Liver (tissue), 9 donors: Measurements from ENCODE around the gene FNDC1. TPM values are rescaled to one million over a fixed set of nuclear protein-coding genes. Genes with fewer than 3 reads are reported as not detected.

Experiments
- DNase-seq: peaks from one replicate; pipeline ENCODE4 v3.0.0-alpha.2; 2017; ENCODE audit warnings: low spot score
- H3K27ac ChIP-seq, 2 donors: one replicate each; pipeline ENCODE4 v1.7.0; 2013; ENCODE audit warnings: inconsistent platforms in 2 of 2, low read length in 2 of 2, control low read depth in 1 of 2, low read depth in 1 of 2, mild to moderate bottlenecking in 1 of 2
- H3K27me3 ChIP-seq, 4 donors: one replicate each; pipeline versions ENCODE4 v1.6.1 to v1.7.0; 2013; ENCODE audit warnings: low read length in 3 of 4, inconsistent platforms in 1 of 4, mild to moderate bottlenecking in 1 of 4, moderate library complexity in 1 of 4; ENCODE audit not compliant: control insufficient read depth in 4 of 4, insufficient read depth in 4 of 4
- H3K36me3 ChIP-seq, 4 donors: one replicate each; pipeline versions ENCODE4 v1.6.1 to v1.7.0; 2013; ENCODE audit warnings: low read length in 3 of 4, mild to moderate bottlenecking in 3 of 4, low read depth in 1 of 4, moderate library complexity in 1 of 4; ENCODE audit not compliant: control insufficient read depth in 4 of 4, insufficient read depth in 3 of 4
- H3K4me1 ChIP-seq, 4 donors: one replicate each; pipeline versions ENCODE4 v1.6.1 to v1.7.0; 2013; ENCODE audit warnings: low read length in 3 of 4, mild to moderate bottlenecking in 3 of 4, moderate library complexity in 1 of 4; ENCODE audit not compliant: control insufficient read depth in 4 of 4, insufficient read depth in 4 of 4
- H3K4me3 ChIP-seq, 3 donors: one replicate each; pipeline versions ENCODE4 v1.6.1 to v1.7.0; 2013; ENCODE audit warnings: low read length in 3 of 3, control low read depth in 1 of 3, low read depth in 1 of 3, mild to moderate bottlenecking in 1 of 3
- H3K9ac ChIP-seq, 2 donors: one replicate each; pipeline ENCODE4 v1.7.0; 2013; ENCODE audit warnings: low read length in 2 of 2, mild to moderate bottlenecking in 2 of 2, moderate library complexity in 2 of 2, control low read depth in 1 of 2, low read depth in 1 of 2
- H3K9me3 ChIP-seq, 4 donors: one replicate each; pipeline versions ENCODE4 v1.6.1 to v1.7.0; 2013; ENCODE audit warnings: low read length in 3 of 4; ENCODE audit not compliant: control insufficient read depth in 4 of 4
- ATF3 ChIP-seq: IDR thresholded peaks from 2 replicates; pipeline ENCODE4 v1.6.1; 2016; ENCODE audit warnings: antibody characterized with exemption
- CTCF ChIP-seq: fragments of 150-350 bp; IDR thresholded peaks from 2 replicates; pipeline ENCODE4 v1.5.1; 2017; ENCODE audit warnings: improper control_type of control experiment, low read depth, low read length; ENCODE audit not compliant: missing input control
- EGR1 ChIP-seq, 2 donors: IDR thresholded peaks; 2 replicates each; pipeline ENCODE4 v1.6.1; 2016 to 2018; ENCODE audit warnings: antibody characterized with exemption in 2 of 2, low read depth in 2 of 2
- FOXA1 ChIP-seq: IDR thresholded peaks from 2 replicates; pipeline ENCODE4 v1.6.1; 2016; ENCODE audit warnings: antibody characterized with exemption
- GABPA ChIP-seq, 2 donors: IDR thresholded peaks in 1 of 2; conservative IDR thresholded peaks in 1 of 2; 2 replicates each; pipeline ENCODE4 v1.6.1; 2016; ENCODE audit warnings: antibody characterized with exemption in 2 of 2, mild to moderate bottlenecking in 1 of 2, moderate library complexity in 1 of 2
- HNF4A ChIP-seq, 2 donors: conservative IDR thresholded peaks; 2 replicates each; pipeline ENCODE4 v1.6.1; 2016; ENCODE audit warnings: antibody characterized with exemption in 2 of 2, mild to moderate bottlenecking in 2 of 2
- HNF4G ChIP-seq: IDR thresholded peaks from 2 replicates; pipeline ENCODE4 v1.6.1; 2016; ENCODE audit warnings: antibody characterized with exemption
- JUND ChIP-seq, 2 donors: IDR thresholded peaks; 2 replicates each; pipeline ENCODE4 v1.6.1; 2016; ENCODE audit warnings: antibody characterized with exemption in 2 of 2
- MAX ChIP-seq: IDR thresholded peaks from 2 replicates; pipeline ENCODE4 v1.6.1; 2016; ENCODE audit warnings: antibody characterized with exemption
- RAD21 ChIP-seq, 2 donors: IDR thresholded peaks; 2 replicates each; pipeline ENCODE4 v1.6.1; 2016; ENCODE audit warnings: antibody characterized with exemption in 2 of 2, mild to moderate bottlenecking in 2 of 2
- REST ChIP-seq: IDR thresholded peaks from 2 replicates; pipeline ENCODE4 v1.6.1; 2016; ENCODE audit warnings: antibody characterized with exemption, mild to moderate bottlenecking
- SP1 ChIP-seq: IDR thresholded peaks from 2 replicates; pipeline ENCODE4 v1.6.1; 2018; ENCODE audit warnings: antibody characterized with exemption, mild to moderate bottlenecking
- TAF1 ChIP-seq: conservative IDR thresholded peaks from 2 replicates; pipeline ENCODE4 v1.6.1; 2016; ENCODE audit warnings: antibody characterized with exemption, mild to moderate bottlenecking
- YY1 ChIP-seq: IDR thresholded peaks from 2 replicates; pipeline ENCODE4 v1.6.1; 2016; ENCODE audit warnings: antibody characterized with exemption, mild to moderate bottlenecking
- ZBTB33 ChIP-seq: IDR thresholded peaks from 2 replicates; pipeline ENCODE4 v1.6.1; 2016; ENCODE audit warnings: antibody characterized with exemption
- WGBS: extraction: QIAGEN DNeasy Blood & Tissue Kit; methylation state at CpG from one replicate; pipeline ENCODE4 v1.1.7; 2013; 5-methylcytosine and 5-hydroxymethylcytosine counted together
- polyA plus RNA-seq, 2 donors: library from polyadenylated mRNA; stranded (reverse) in 1 of 2; unstranded in 1 of 2; fragments of 200-250 nt in 1 of 2; fragments of >200 nt in 1 of 2; fragmentation: Nextera tagmentation in 1 of 2; extraction: Ambion mirVana in 1 of 2; gene quantifications; one replicate each; pipeline versions ENCODE4 v1.2.1 to v1.2.3, GENCODE V29; 2013 to 2015
- total RNA-seq, 2 donors: library from RNA; depleted of rRNA; stranded (reverse); fragments of >200 nt; gene quantifications; one replicate each; pipeline ENCODE4 v1.2.3, GENCODE V29; 2014
- donor health status: healthy.
- donor health status: healthy.
- donor health status: healthy.
- donor health status: healthy.
- donor health status: healthy.

The FNDC1 gene
- total and polyA plus RNA-seq, 4 donors, result 0.10 to 0.47 (median 0.17) TPM; not detected in 1

GRCh38 chr6:159220093-159220492 lies 50.9 kb downstream of the FNDC1 start:
- H3K27ac ChIP-seq, result no peak overlapping the region
- H3K9ac ChIP-seq, result no peak overlapping the region
- DNase-seq, result no peak
- no peaks in the 10 kb centered on the region for H3K36me3 ChIP-seq
- H3K9me3 ChIP-seq, result no peaks in the 10 kb centered on the region
- no peak for TF ChIP-seq ATF3
- TF ChIP-seq RAD21 (IDR thresholded peaks at IDR 0.05), result no peak
- no peak for TF ChIP-seq FOXA1
- TF ChIP-seq REST, result no peak
- TF ChIP-seq HNF4G, result no peak
- TF ChIP-seq JUND (IDR thresholded peaks at IDR 0.05), result no peak
- no peak for TF ChIP-seq GABPA (IDR thresholded peaks at IDR 0.05 in 1 of 2, conservative IDR thresholded peaks at IDR 0.05 in 1 of 2)
- no peak for TF ChIP-seq ZBTB33
- no peak for TF ChIP-seq HNF4A (conservative IDR thresholded peaks at IDR 0.05)
- no peak for TF ChIP-seq TAF1
- TF ChIP-seq SP1, result no peak
- no peak for TF ChIP-seq MAX
- no peak for TF ChIP-seq EGR1 (IDR thresholded peaks at IDR 0.05; ENCODE audit: low read depth in 2 of 2)
- TF ChIP-seq CTCF, result no peak
- no peak for TF ChIP-seq YY1
- H3K4me1 ChIP-seq, result no peaks in the 10 kb centered on the region
- 65% methylated on average over 5 of the region's 5 CpGs for WGBS
- H3K4me3 ChIP-seq, result no peak overlapping the region
- H3K27me3 ChIP-seq, result peaks cover 0 to 2% (median 0%) of the 10 kb centered on the region in 4 donors

- TF ChIP-seq EGR1 (IDR thresholded peaks at IDR 0.05; ENCODE audit: low read depth in 2 of 2) (no peak), CTCF (no peak), ZBTB33 (no peak), SP1 (no peak), FOXA1 (no peak)
- DNase-seq, result no peak
- Histone ChIP-seq H3K27me3 (peaks cover 0 to 2% (median 0%) of the 10 kb centered on the region in 4 donors), H3K9ac (no peak overlapping the region), H3K27ac (no peak overlapping the region), H3K9me3 (no peaks in the 10 kb centered on the region), H3K36me3 (no peaks in the 10 kb centered on the region), H3K4me3 (no peak overlapping the region), H3K4me1 (no peaks in the 10 kb centered on the region)
- 72% methylated on average over 12 of the region's 12 CpGs for WGBS
These were observed 52.4 kb downstream of the FNDC1 start for GRCh38 chr6:159221486-159222170.
